ENCODE data around the gene DHRS3.
"Not testable (repeated sequence)": the region's sequence is repeated elsewhere in the genome, so short reads cannot be mapped to it uniquely, and the experiment has no call there.

Gene DHRS3

DNA sequence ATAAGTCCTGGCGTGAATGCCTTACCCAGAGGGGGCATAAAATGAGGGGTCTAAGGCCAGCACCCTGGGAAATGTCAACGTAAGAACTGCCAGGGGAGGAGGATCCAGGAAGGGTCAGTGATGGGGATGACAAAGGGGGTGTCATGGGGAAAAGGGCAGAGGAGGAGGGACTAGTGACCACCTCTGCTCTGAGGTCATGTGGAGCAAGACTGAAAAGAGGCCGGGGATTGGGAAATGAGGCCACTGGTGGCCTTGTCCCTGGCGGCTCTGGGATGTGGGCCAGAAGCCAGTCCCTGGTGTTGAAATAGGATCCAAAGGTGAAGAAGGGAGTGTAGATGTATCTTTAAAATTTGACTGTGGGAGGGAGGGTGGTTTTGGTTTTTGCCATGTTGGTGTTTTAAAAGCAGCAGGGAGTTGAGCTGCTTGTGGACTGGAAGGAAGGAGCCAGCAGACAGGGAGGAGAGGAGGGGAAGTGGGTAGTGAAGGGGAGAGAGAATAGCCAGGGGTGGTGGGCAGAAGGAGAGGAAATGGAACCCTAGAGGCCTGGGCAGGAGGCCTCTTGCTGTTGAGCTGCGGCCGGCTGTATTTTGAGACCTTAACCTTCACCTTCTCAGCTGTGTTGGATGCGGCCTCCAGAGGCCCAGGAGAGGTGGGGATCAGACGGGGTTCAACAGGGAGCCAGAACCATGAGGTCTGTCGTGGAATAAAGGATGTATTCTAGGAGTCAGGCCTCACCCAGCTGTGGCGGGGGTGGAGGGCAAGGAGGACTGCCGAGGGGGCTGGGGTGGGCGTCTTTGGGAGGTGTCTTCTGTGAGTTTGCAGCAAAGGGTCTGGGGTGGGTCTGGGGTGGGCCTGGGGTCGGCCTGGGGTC lies 92.5 kb downstream of the DHRS3 start:
- in situ Hi-C loops (cut with MboI; ENCODE audit: low sequenced_read_pairs): no loop called here

DNA sequence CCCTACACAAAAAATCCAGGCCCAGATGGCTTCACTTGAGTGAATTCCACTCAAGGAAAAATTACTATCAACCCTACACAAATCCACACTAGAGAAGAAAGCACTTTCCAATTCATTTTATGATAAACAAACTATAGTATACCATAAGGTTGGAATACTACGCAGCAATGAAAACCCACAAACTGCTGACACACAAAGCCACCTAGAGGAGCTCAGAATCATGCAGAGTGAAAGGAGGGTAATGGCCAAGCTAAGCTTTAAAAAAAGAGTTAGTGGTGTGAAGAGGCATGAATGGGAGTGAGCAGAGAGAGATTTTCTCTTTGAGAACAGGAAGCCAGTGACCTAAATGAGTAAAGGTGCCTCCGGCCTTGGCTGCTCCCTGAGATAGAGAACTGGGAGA lies 93.7 kb downstream of the DHRS3 start:
- in situ Hi-C loops (cut with MboI; ENCODE audit: low sequenced_read_pairs): no loop called here

DNA sequence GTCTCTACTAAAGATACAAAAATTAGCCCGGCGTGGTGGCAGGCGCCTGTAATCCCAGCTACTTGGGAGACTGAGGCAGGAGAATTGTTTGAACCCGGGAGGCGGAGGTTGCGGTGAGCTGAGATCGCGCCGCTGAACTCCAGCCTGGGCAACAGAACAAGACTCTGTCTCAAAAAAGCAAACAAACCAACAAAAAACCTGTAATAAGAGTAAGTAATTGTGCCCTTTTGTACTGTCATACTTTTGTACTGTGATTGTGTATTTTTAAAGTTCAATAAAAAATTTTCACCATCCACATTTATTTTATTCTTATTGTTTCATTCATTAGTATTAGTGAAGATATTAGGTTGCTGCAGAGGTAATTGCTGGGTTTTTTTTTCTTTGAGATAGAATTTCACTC lies 95.2 kb downstream of the DHRS3 start:
- in situ Hi-C loops (cut with MboI; ENCODE audit: low sequenced_read_pairs): not testable (repeated sequence)

DNA sequence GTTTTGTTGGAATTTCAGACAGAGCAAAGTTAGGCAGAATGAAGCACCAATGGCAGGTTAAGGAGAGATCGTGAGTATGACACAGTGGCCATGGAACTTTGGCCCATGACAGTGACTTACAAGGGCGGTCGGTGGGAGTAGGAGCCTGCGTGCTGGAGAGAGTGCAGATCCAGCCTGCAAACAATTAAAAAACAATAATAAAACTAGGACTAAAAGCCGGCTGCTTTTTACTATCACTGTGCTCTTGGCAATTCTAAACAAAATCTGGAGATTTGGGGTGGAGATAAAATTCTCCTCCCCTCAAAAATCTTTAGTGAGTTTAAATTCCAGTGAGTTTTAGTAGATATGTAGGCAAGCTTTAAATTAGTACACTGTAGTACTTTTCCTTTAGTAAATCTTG lies 96.9 kb downstream of the DHRS3 start:
- in situ Hi-C loops (cut with MboI; ENCODE audit: low sequenced_read_pairs): no loop called here

DNA sequence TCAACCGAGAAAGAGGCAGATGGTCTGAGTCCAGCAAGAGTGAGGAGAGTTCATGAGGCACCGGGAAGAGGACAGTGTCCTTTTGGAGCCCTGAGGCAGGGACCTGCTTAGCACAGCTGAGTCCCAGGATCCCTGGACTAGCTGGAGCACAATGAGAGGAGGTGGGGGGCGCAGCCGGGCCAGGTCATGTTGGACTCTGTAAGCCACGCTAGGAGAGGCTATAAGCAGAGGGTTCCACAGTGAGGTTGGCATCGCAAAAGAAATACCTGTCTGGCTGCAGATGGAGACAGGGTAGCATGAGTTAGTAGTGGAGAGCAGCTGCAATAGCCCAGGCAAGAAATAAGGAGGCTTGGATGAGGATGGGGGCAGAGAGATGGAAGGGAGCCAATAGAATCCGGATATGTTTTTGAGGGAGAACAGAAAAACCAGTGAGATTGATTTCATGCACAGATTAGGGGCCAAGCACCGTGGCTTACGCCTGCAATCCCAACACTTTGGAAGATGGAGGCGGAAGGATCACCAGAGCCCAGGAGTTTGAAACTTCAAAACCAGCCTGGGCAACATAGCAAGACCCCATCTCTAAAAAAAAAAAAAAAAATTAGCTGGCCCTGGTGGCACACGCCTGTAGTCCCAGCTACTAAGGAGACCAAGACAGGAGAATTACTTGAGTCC lies 98.2 kb downstream of the DHRS3 start:
- in situ Hi-C loops (cut with MboI; ENCODE audit: low sequenced_read_pairs): no loop called here

DNA sequence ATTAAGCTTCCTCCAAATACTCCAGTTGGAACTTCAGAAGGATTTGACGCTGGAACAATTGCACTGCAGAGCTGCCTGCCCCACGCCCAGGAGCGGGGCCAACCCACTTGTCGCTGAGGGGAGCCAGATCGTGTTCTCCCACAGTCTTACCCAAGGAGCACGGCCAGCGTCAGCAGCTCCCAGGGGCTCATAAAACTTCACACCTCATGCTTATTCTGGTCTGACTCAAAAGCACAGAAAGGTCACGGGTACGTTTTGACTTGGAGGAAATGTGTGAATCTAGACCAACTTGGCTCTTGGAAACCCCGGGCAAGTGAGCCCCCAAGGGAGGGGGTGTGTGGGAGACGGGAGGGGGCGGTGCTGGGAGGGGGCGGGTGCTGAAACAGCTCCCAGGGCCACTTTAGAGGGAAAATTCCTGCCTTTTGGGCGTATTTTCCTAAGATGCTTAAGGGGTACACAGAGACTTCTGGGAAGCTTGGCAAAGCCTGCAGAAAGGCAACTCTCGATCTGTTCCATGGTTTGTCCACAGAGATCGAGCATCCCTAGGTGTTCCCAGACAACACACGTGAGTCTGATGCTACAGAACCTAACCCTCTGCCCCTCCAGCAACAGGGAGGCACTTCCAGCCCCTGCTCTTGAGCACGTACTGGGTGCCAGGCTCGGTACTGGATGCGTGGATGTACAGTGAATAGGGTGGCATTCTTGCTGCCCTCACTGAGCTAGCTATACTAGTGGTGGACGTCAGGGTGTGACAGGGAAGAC lies 98.9 kb downstream of the DHRS3 start:
- in situ Hi-C loops (cut with MboI; ENCODE audit: low sequenced_read_pairs): no loop called here

All from HL-60/S4 treated with retinoic acid at 250 ng/mL for 4 days and 3 days (cell line).